ENCODE data around the gene ADGRB3. TPM values are rescaled to one million over a fixed set of nuclear protein-coding genes. Genes with fewer than 3 reads are reported as not detected.

Gene ADGRB3
- total and polyA plus RNA-seq, 10 of the 15 experiments (the other 5 are each of a cell fraction or from before 2014, with no cell fraction given) = 0.03 to 0.06 TPM; not detected in 8

DNA sequence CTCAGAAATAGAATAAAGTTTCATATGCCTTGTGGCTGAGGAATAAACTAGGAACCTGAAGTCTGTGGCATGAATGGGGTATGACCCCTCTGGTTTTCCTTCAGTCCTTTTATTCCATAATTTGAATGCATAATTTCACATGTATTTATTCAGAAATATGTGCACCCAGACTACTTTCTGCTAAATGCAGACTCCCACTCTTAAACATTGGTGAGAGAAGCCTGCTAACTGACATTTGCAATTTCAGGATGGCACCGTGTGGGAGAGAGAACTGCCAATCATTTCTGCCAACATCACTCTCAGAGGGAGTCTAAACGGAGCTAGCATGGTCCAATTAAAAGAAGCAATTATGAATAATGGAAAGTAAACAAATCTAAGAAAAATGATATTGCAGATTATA is 141.3 kb downstream of the ADGRB3 start:
- BruUV-seq (replicated peaks) = no TSS peak
- no peaks in the 10 kb centered on the region for H3K4me1 ChIP-seq (ENCODE audit: control insufficient read depth, insufficient read depth, low read length)
- H2AFZ ChIP-seq (ENCODE audit: control insufficient read depth, low read depth, low read length) = no peak overlapping the region
- no peaks in the 10 kb centered on the region for H3K9me3 ChIP-seq (replicated peaks; ENCODE audit: control insufficient read depth, insufficient read depth, low read length)
- no peak overlapping the region for H3K9ac ChIP-seq (ENCODE audit: control insufficient read depth, insufficient read depth, low read length)
- POLR2A ChIA-PET = interaction anchor here (0.6 kb wide), 1 partner anchor 21 kb away, joined by 6 read pairs; no protein-coding TSS in a partner anchor
- DNase-seq (ENCODE audit: low read depth, low spot score) (no peak), ATAC-seq (no peak), FAIRE-seq (no peak)
- no peaks in the 10 kb centered on the region for H3K27me3 ChIP-seq (replicated peaks in 1 of 2; ENCODE audit: control insufficient read depth in 2 of 2, insufficient read depth in 2 of 2, low read length in 1 of 2)
- RAD21 ChIA-PET (ENCODE audit: unreplicated experiment) = no interaction called here
- H3K79me2 ChIP-seq (ENCODE audit: control insufficient read depth, insufficient read depth, low read length) = no peaks in the 10 kb centered on the region
- H3K36me3 ChIP-seq (ENCODE audit: control insufficient read depth in 2 of 2, insufficient read depth in 2 of 2, low read length in 1 of 2) = no peaks in the 10 kb centered on the region
- TF ChIP-seq YY1 (IDR thresholded peaks at IDR 0.05; ENCODE audit: low read depth, low read length) (no peak), IRF4 (IDR thresholded peaks at IDR 0.05; ENCODE audit: low read depth, low read length) (no peak), NFYA (IDR thresholded peaks at IDR 0.05; ENCODE audit: borderline replicate concordance, low read depth, low read length) (no peak), ZNF622 (IDR thresholded peaks at IDR 0.05) (no peak)
- H4K20me1 ChIP-seq (ENCODE audit: control insufficient read depth, insufficient read depth) = no peaks in the 10 kb centered on the region
- SMC1A ChIA-PET (ENCODE audit: uncharacterized antibody, unreplicated experiment) = interaction anchor here (0.6 to 4.7 kb wide), 4 partner anchors 22 to 137 kb away, joined by 3 to 37 read pairs (median 3); no protein-coding TSS in a partner anchor
- no peak overlapping the region for H3K4me2 ChIP-seq (ENCODE audit: control insufficient read depth, insufficient read depth)
- intact Hi-C loops (cut with micrococcal nuclease; ENCODE audit: unreplicated experiment) = no loop called here
- in situ Hi-C loops (cut with MboI) = no loop called here
- 0% methylated on average over 2 of the region's 2 CpGs for WGBS (ENCODE audit: insufficient coverage, insufficient replicate concordance, low lambda C conversion rate, missing lambda C conversion rate)
- H3K4me3 ChIP-seq = no peak overlapping the region
- H3K27ac ChIP-seq (ENCODE audit: control insufficient read depth, insufficient read depth) = no peak overlapping the region
- CTCF ChIA-PET = interaction anchor here (1.5 to 6.1 kb wide), 2 partner anchors 138 to 204 kb away, joined by 3 to 64 read pairs; partner anchors contain the start of gene ADGRB3

- Histone ChIP-seq H3K27me3 (replicated peaks in 1 of 2; ENCODE audit: control insufficient read depth in 2 of 2, insufficient read depth in 2 of 2, low read length in 1 of 2) (no peaks in the 10 kb centered on the region), H3K36me3 (ENCODE audit: control insufficient read depth in 2 of 2, insufficient read depth in 2 of 2, low read length in 1 of 2) (no peaks in the 10 kb centered on the region), H4K20me1 (ENCODE audit: control insufficient read depth, insufficient read depth) (no peaks in the 10 kb centered on the region), H3K4me3 (no peak overlapping the region), H2AFZ (ENCODE audit: control insufficient read depth, low read depth, low read length) (no peak overlapping the region), H3K9ac (ENCODE audit: control insufficient read depth, insufficient read depth, low read length) (no peak overlapping the region), H3K79me2 (ENCODE audit: control insufficient read depth, insufficient read depth, low read length) (no peaks in the 10 kb centered on the region), H3K4me1 (ENCODE audit: control insufficient read depth, insufficient read depth, low read length) (no peaks in the 10 kb centered on the region), H3K4me2 (ENCODE audit: control insufficient read depth, insufficient read depth) (no peak overlapping the region), H3K9me3 (replicated peaks; ENCODE audit: control insufficient read depth, insufficient read depth, low read length) (no peaks in the 10 kb centered on the region), H3K27ac (ENCODE audit: control insufficient read depth, insufficient read depth) (no peak overlapping the region)
- FAIRE-seq = no peak
- no peak for DNase-seq (ENCODE audit: low read depth, low spot score)
- no peak for TF ChIP-seq ZNF384 (IDR thresholded peaks at IDR 0.05; ENCODE audit: borderline replicate concordance, low read depth, low read length)
- TF ChIP-seq, protein P1, sequence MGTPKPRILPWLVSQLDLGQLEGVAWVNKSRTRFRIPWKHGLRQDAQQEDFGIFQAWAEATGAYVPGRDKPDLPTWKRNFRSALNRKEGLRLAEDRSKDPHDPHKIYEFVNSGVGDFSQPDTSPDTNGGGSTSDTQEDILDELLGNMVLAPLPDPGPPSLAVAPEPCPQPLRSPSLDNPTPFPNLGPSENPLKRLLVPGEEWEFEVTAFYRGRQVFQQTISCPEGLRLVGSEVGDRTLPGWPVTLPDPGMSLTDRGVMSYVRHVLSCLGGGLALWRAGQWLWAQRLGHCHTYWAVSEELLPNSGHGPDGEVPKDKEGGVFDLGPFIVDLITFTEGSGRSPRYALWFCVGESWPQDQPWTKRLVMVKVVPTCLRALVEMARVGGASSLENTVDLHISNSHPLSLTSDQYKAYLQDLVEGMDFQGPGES (IDR thresholded peaks at IDR 0.05) = no peak
- TF ChIP-seq RFX5 (IDR thresholded peaks at IDR 0.05; ENCODE audit: low read depth, low read length) = no peak
- TF ChIP-seq IRF4 (IDR thresholded peaks at IDR 0.05; ENCODE audit: low read depth, low read length) = no peak
- TF ChIP-seq BACH1 (IDR thresholded peaks at IDR 0.05; ENCODE audit: borderline replicate concordance) = no peak
- TF ChIP-seq, protein P2, sequence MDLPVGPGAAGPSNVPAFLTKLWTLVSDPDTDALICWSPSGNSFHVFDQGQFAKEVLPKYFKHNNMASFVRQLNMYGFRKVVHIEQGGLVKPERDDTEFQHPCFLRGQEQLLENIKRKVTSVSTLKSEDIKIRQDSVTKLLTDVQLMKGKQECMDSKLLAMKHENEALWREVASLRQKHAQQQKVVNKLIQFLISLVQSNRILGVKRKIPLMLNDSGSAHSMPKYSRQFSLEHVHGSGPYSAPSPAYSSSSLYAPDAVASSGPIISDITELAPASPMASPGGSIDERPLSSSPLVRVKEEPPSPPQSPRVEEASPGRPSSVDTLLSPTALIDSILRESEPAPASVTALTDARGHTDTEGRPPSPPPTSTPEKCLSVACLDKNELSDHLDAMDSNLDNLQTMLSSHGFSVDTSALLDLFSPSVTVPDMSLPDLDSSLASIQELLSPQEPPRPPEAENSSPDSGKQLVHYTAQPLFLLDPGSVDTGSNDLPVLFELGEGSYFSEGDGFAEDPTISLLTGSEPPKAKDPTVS (IDR thresholded peaks at IDR 0.05; ENCODE audit: low read depth, low read length) = no peak
- no peak for TF ChIP-seq SKIL (IDR thresholded peaks at IDR 0.05; ENCODE audit: low read depth, poor library complexity, severe bottlenecking)
- TF ChIP-seq KDM1A (IDR thresholded peaks at IDR 0.05; ENCODE audit: borderline replicate concordance) = no peak
- TF ChIP-seq TCF7 (IDR thresholded peaks at IDR 0.05; ENCODE audit: borderline replicate concordance) = no peak
- ChIA-PET SMC1A (ENCODE audit: uncharacterized antibody, unreplicated experiment) (interaction anchor here (0.7 to 4.7 kb wide), 4 partner anchors 30 to 202 kb away, joined by 3 to 37 read pairs (median 3); no protein-coding TSS in a partner anchor), RAD21 (ENCODE audit: unreplicated experiment) (interaction anchor here (0.9 kb wide), 1 partner anchor 11 kb away, joined by 3 read pairs; no protein-coding TSS in a partner anchor), POLR2A (no interaction called here), CTCF (interaction anchor here (0.7 to 6.1 kb wide), 3 partner anchors 32 to 435 kb away, joined by 3 to 64 read pairs (median 5); partner anchors contain the start of gene ADGRB3)
- in situ Hi-C loops (cut with MboI) (no loop called here), intact Hi-C loops (cut with micrococcal nuclease; ENCODE audit: unreplicated experiment) (loop anchor here (2.0 kb wide), 2 partner anchors 141 to 433 kb away; no protein-coding TSS in a partner anchor)
- ATAC-seq = no peak
- no TSS peak for BruUV-seq (replicated peaks)
Measured at GRCh38 chr6:68777956-68778355, 142.9 kb downstream of the ADGRB3 start.
